ENCODE measurements around the gene SPRYD3. TPM values are rescaled to one million over a fixed set of nuclear protein-coding genes. Genes with fewer than 3 reads are reported as not detected.

The SPRYD3 gene
- total and polyA plus RNA-seq, 12 donors: 16.4 to 74.6 (median 43.1) TPM

- peak in 2 of 7 donors; percentile 9 to 34 for DNase-seq
- H3K4me1 ChIP-seq (replicated peaks in 1 of 2): peaks cover 36 to 55% of the 10 kb centered on the region in 2 donors
- no peak overlapping the region for H3K4me3 ChIP-seq
- H3K9me3 ChIP-seq (replicated peaks in 1 of 3): no peaks in the 10 kb centered on the region
- intact Hi-C loops (cut with DNase I): no loop called here
- peaks cover 0 to 80% of the 10 kb centered on the region in 2 donors for H3K36me3 ChIP-seq (replicated peaks in 1 of 2)
- WGBS, 4 donors: 80 to 89% (median 88%) methylated on average over 8 to 13 of the region's 13 CpGs
- peak overlapping the region in 2 of 5 donors; percentile 8 to 57 for H3K27ac ChIP-seq
- H3K27me3 ChIP-seq: no peaks in the 10 kb centered on the region
- TF ChIP-seq POLR2A (IDR thresholded peaks at IDR 0.05): no peak
- TF ChIP-seq, protein P1, sequence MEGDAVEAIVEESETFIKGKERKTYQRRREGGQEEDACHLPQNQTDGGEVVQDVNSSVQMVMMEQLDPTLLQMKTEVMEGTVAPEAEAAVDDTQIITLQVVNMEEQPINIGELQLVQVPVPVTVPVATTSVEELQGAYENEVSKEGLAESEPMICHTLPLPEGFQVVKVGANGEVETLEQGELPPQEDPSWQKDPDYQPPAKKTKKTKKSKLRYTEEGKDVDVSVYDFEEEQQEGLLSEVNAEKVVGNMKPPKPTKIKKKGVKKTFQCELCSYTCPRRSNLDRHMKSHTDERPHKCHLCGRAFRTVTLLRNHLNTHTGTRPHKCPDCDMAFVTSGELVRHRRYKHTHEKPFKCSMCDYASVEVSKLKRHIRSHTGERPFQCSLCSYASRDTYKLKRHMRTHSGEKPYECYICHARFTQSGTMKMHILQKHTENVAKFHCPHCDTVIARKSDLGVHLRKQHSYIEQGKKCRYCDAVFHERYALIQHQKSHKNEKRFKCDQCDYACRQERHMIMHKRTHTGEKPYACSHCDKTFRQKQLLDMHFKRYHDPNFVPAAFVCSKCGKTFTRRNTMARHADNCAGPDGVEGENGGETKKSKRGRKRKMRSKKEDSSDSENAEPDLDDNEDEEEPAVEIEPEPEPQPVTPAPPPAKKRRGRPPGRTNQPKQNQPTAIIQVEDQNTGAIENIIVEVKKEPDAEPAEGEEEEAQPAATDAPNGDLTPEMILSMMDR (IDR thresholded peaks at IDR 0.05): no peak
Observed at GRCh38 chr12:53057816-53058500, 21.2 kb downstream of the SPRYD3 start.

DNA sequence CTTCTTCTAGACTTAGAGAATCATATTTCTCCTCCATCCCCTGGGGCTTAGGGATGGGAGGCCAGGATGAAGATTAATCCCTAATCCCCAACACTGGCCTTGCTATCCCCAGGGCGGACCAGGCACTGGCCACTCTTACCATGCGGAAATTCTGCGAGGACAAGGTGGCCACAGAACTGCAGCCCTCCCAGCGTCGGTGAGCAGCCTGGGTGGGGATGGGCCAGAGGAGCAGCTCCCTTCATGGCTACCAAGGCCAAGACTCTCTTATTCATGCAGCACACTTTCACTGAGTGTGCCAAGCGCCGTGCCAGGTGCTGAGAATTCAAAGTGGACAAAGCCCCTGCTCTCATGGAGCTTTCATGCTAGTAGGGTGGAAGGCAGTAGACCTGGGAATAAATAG lies 22.3 kb downstream of the SPRYD3 start:
- Histone ChIP-seq H3K4me1 (replicated peaks in 1 of 2) (peaks cover 36 to 53% of the 10 kb centered on the region in 2 donors), H3K36me3 (replicated peaks in 1 of 2) (peaks cover 0 to 70% of the 10 kb centered on the region in 2 donors)
- TF ChIP-seq, protein P1 (IDR thresholded peaks at IDR 0.05): no peak
- TF ChIP-seq POLR2A (IDR thresholded peaks at IDR 0.05): no peak

GRCh38 chr12:53056296-53056695 lies 22.9 kb downstream of the SPRYD3 start:
- no peaks in the 10 kb centered on the region for H3K9me3 ChIP-seq (replicated peaks in 1 of 3)
- 75 to 81% (median 80%) methylated on average over 5 of the region's 5 CpGs for whole genome bisulfite sequencing, 4 donors
- intact Hi-C loops (cut with DNase I): no loop called here
- H3K27ac ChIP-seq: peak overlapping the region in 2 of 5 donors; percentile 6 to 57
- DNase-seq: peak in 1 of 7 donors; percentile 17
- H3K36me3 ChIP-seq (replicated peaks in 1 of 2): peaks cover 0 to 64% of the 10 kb centered on the region in 2 donors
- peak in 1 of 2 donors; percentile 4 for TF ChIP-seq POLR2A (IDR thresholded peaks at IDR 0.05)
- TF ChIP-seq, protein P1 (IDR thresholded peaks at IDR 0.05): no peak
- no peaks in the 10 kb centered on the region for H3K27me3 ChIP-seq
- peaks cover 42 to 53% of the 10 kb centered on the region in 2 donors for H3K4me1 ChIP-seq (replicated peaks in 1 of 2)
- no peak overlapping the region for H3K4me3 ChIP-seq

More for the DNA sequence above, 22.3 kb downstream of the SPRYD3 start:
- Histone ChIP-seq H3K27me3 (no peaks in the 10 kb centered on the region), H3K9me3 (replicated peaks in 1 of 3) (no peaks in the 10 kb centered on the region), H3K4me3 (no peak overlapping the region), H3K27ac (peak overlapping the region in 3 of 5 donors; percentile 6 to 57 (median 26))
- peak in 2 of 7 donors; percentile 26 to 35 for DNase-seq
- intact Hi-C loops (cut with DNase I): no loop called here
- 87 to 96% (median 90%) methylated on average over 6 to 7 of the region's 7 CpGs for WGBS, 4 donors

DNA sequence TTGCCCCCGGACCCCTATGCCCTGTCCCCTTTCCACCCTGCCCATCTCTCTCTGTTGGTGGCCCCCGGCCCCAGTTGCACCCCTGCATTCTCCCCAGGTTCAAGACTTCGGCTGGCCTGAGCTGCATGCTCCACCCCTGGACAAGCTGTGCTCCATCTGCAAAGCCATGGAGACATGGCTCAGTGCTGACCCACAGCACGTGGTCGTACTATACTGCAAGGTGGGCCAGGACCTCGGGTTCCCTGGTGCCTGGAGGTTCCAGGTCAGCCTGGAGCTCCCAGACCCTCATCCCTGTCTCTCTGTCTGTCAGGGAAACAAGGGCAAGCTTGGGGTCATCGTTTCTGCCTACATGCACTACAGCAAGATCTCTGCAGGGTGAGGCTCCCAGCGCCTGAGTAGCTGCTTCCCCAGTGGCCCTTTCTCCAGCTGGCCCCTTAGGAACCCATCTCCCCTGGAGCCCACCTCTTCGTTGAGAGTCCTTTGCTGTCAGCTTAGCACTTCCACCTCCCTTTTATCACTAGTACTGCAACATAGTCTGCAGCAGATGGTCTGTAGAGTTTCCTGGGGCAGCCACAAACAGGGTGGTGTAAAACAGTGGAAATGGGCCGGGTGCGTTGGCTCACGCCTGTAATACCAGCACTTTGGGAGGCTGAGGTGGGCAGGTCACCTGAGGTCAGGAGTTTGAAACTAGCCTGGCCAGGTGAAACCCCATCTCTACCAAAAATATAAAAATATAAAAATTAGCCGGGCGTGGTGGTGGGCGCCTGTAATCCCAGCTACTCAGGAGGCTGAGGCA lies 23.5 kb downstream of the SPRYD3 start:
- DNase-seq: peak in 3 of 7 donors; percentile 2 to 34 (median 25)
- no peak for TF ChIP-seq POLR2A (IDR thresholded peaks at IDR 0.05)
- TF ChIP-seq, protein P1 (IDR thresholded peaks at IDR 0.05): no peak

More for the DNA sequence above, 23.5 kb downstream of the SPRYD3 start:
- intact Hi-C loops (cut with DNase I): no loop called here
- Histone ChIP-seq H3K27me3 (no peaks in the 10 kb centered on the region), H3K4me3 (no peak overlapping the region), H3K36me3 (replicated peaks in 1 of 2) (peaks cover 0 to 58% of the 10 kb centered on the region in 2 donors), H3K27ac (peak overlapping the region in 3 of 5 donors; percentile 92 to 99 (median 98)), H3K9me3 (replicated peaks in 1 of 3) (no peaks in the 10 kb centered on the region), H3K4me1 (replicated peaks in 1 of 2) (peaks cover 46 to 53% of the 10 kb centered on the region in 2 donors)
- 80 to 88% (median 85%) methylated on average over 9 to 15 of the region's 15 CpGs for WGBS, 4 donors
